Measurements from ENCODE around the gene C17orf50. TPM values are rescaled to one million over a fixed set of nuclear protein-coding genes. Genes with fewer than 3 reads are reported as not detected.
"Not testable (repeated sequence)": the region's sequence is repeated elsewhere in the genome, so short reads cannot be mapped to it uniquely, and the experiment has no call there.

C17orf50 gene
- total RNA-seq, 1 donor from 2014 or later = not detected

- intact Hi-C loops (cut with micrococcal nuclease) = no loop called here
Observed at GRCh38 chr17:35750526-35751395, 9.9 kb upstream of the C17orf50 start.

GRCh38 chr17:35751541-35751940 is 9.1 kb upstream of the C17orf50 start:
- intact Hi-C loops (cut with micrococcal nuclease) = not testable (repeated sequence)

GRCh38 chr17:35752471-35752870 is 8.2 kb upstream of the C17orf50 start:
- intact Hi-C loops (cut with micrococcal nuclease) = no loop called here

- intact Hi-C loops (cut with micrococcal nuclease) = no loop called here
Observed at GRCh38 chr17:35752945-35753764, 7.5 kb upstream of the C17orf50 start, which contains the start of gene GAS2L2. Gene GAS2L2, minus strand, starts transcription at chr17:35753239. Its CDS starts 389 bp downstream, at chr17:35752850.

GRCh38 chr17:35757243-35757642 is 3.4 kb upstream of the C17orf50 start:
- intact Hi-C loops (cut with micrococcal nuclease) = no loop called here

GRCh38 chr17:35761601-35762000 is 914 bp downstream of the C17orf50 start:
- intact Hi-C loops (cut with micrococcal nuclease) = no loop called here

- intact Hi-C loops (cut with micrococcal nuclease) = loop anchor here (1.0 kb wide), 3 partner anchors 33 to 46 kb away; partner anchors contain the start of gene TAF15
Observed at GRCh38 chr17:35763767-35764122, 3.1 kb downstream of the C17orf50 start.

GRCh38 chr17:35764123-35764991 is 3.7 kb downstream of the C17orf50 start:
- intact Hi-C loops (cut with micrococcal nuclease) = loop anchor here (1.0 kb wide), 3 partner anchors 32 to 45 kb away; partner anchors contain the start of gene TAF15

GRCh38 chr17:35765086-35765710 is 4.5 kb downstream of the C17orf50 start:
- intact Hi-C loops (cut with micrococcal nuclease) = no loop called here

GRCh38 chr17:35765756-35766488 is 5.2 kb downstream of the C17orf50 start:
- intact Hi-C loops (cut with micrococcal nuclease) = no loop called here

- intact Hi-C loops (cut with micrococcal nuclease) = no loop called here
Observed at GRCh38 chr17:35766489-35766877, 5.8 kb downstream of the C17orf50 start.

- intact Hi-C loops (cut with micrococcal nuclease) = no loop called here
Observed at GRCh38 chr17:35766903-35767510, 6.3 kb downstream of the C17orf50 start.

- intact Hi-C loops (cut with micrococcal nuclease) = no loop called here
Observed at GRCh38 chr17:35768797-35769196, 8.1 kb downstream of the C17orf50 start.

GRCh38 chr17:35769895-35770486 is 9.3 kb downstream of the C17orf50 start:
- intact Hi-C loops (cut with micrococcal nuclease) = no loop called here

GRCh38 chr17:35773129-35773528 is 12.4 kb downstream of the C17orf50 start:
- intact Hi-C loops (cut with micrococcal nuclease) = no loop called here

- intact Hi-C loops (cut with micrococcal nuclease) = no loop called here
Observed at GRCh38 chr17:35773679-35774425, 13.2 kb downstream of the C17orf50 start.

- intact Hi-C loops (cut with micrococcal nuclease) = no loop called here
Observed at GRCh38 chr17:35774499-35774898, 13.8 kb downstream of the C17orf50 start.

GRCh38 chr17:35775039-35775438 is 14.4 kb downstream of the C17orf50 start:
- intact Hi-C loops (cut with micrococcal nuclease) = no loop called here

Data from T-helper 2 cell treated with Interferon-gamma antibody and Interleukin-4, amounts not matched to agents 100 ng/mL and 5 ng/mL, for 36 hours (primary cell).